MG63 (cell line): Measurements from ENCODE around the gene UBE2R2. TPM values are rescaled to one million over a fixed set of nuclear protein-coding genes. Genes with fewer than 3 reads are reported as not detected.
"Not testable (repeated sequence)": the region's sequence is repeated elsewhere in the genome, so short reads cannot be mapped to it uniquely, and the experiment has no call there.

Experiments used
- DNase-seq: peaks from one replicate; pipeline ENCODE4 v3.0.0-alpha.2; 2020
- H3K27me3 ChIP-seq: fragments of 250-450 bp; sonication (Bioruptor Pico); 2 replicates; pipeline ENCODE4 v1.5.1; 2020; ENCODE audit warnings: mild to moderate bottlenecking, moderate library complexity
- H3K36me3 ChIP-seq: fragments of 250-450 bp; sonication (Bioruptor Pico); 2 replicates; pipeline ENCODE4 v1.5.1; 2020; ENCODE audit warnings: mild to moderate bottlenecking, moderate library complexity
- H3K4me3 ChIP-seq: fragments of 250-450 bp; sonication (Bioruptor Pico); 2 replicates; pipeline ENCODE4 v1.5.1; 2020; ENCODE audit warnings: mild to moderate bottlenecking, moderate library complexity
- H3K9me3 ChIP-seq: fragments of 250-450 bp; sonication (Bioruptor Pico); 2 replicates; pipeline ENCODE4 v1.5.1; 2020; ENCODE audit warnings: mild to moderate bottlenecking, moderate library complexity
- total RNA-seq: library from RNA; depleted of rRNA; stranded (reverse); fragments of >200 nt; shearing (Covaris generic); gene quantifications from 2 replicates; pipeline ENCODE4 v1.2.3, GENCODE V29; 2014; ENCODE audit warnings: low replicate concordance

The UBE2R2 gene
- total RNA-seq, 1 experiment from 2014 or later: 15.1 TPM

- DNase-seq: no peak
- Histone ChIP-seq H3K9me3 (no peaks in the 10 kb centered on the region), H3K36me3 (no peaks in the 10 kb centered on the region), H3K27me3 (no peaks in the 10 kb centered on the region), H3K4me3 (no peak within 1 kb of the TSS)
Measured at GRCh38 chr9:33795281-33795680, 21.7 kb upstream of the UBE2R2 start, which contains the start of gene PRSS3. TSS of gene PRSS3 (plus strand) at chr9:33795561. CDS start at chr9:33795574, 13 bp downstream.

DNA sequence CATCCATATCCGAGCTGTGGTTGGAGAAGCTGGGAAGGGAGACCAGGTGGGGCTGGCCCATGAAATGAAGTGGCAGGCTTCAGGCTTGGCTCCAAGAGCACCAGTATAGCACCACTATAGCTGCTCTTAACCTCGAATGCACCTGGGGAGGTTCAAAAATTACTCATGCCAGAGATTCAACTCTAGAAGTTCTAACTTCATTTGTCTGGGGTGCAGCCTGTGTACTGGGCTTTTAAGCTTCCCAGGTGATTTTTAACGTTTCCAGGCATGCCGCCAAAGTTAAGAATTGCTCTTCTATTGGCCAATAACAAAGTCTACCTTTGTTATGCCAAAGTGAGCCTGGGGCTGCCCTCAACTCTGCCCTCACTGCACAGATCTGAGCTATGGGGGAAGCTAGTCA is 21.1 kb upstream of the UBE2R2 start:
- no peak overlapping the region for H3K4me3 ChIP-seq

DNA sequence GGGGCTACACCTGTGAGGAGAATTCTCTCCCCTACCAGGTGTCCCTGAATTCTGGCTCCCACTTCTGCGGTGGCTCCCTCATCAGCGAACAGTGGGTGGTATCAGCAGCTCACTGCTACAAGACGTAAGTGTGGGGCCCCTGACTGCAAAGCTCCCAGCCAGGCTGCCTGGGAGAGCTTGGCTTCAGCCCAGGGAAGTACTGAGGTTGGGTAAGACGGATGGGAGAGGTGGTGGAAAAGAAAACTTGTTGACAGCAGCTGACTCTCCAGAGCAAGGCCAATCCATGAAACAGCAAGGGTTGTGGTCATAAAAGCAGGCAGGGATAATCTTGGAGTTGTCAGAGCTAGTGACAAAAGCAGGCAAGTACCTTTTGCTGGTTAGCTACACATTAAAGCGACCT is 20.3 kb upstream of the UBE2R2 start:
- not testable (repeated sequence) for H3K36me3 ChIP-seq, DNase-seq, H3K9me3 ChIP-seq, H3K4me3 ChIP-seq, H3K27me3 ChIP-seq

More for the DNA sequence above, 21.1 kb upstream of the UBE2R2 start:
- no peaks in the 10 kb centered on the region for H3K27me3 ChIP-seq
- no peak for DNase-seq
- H3K9me3 ChIP-seq: no peaks in the 10 kb centered on the region
- no peaks in the 10 kb centered on the region for H3K36me3 ChIP-seq

DNA sequence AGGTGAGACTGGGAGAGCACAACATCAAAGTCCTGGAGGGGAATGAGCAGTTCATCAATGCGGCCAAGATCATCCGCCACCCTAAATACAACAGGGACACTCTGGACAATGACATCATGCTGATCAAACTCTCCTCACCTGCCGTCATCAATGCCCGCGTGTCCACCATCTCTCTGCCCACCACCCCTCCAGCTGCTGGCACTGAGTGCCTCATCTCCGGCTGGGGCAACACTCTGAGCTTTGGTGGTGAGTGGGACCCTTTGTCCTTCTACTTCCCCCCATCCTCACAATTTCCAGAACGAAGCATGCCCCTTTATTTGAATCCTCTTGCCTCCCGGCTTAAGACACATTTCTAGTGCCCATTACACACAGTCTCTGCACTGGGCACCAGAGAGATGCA is 19.1 kb upstream of the UBE2R2 start:
- no peaks in the 10 kb centered on the region for H3K36me3 ChIP-seq
- H3K9me3 ChIP-seq: no peaks in the 10 kb centered on the region
- DNase-seq: no peak
- no peaks in the 10 kb centered on the region for H3K27me3 ChIP-seq
- H3K4me3 ChIP-seq: no peak overlapping the region

GRCh38 chr9:33798545-33798944 is 18.4 kb upstream of the UBE2R2 start:
- Histone ChIP-seq H3K36me3 (no peaks in the 10 kb centered on the region), H3K27me3 (no peaks in the 10 kb centered on the region), H3K4me3 (no peak overlapping the region), H3K9me3 (no peaks in the 10 kb centered on the region)
- DNase-seq: no peak

DNA sequence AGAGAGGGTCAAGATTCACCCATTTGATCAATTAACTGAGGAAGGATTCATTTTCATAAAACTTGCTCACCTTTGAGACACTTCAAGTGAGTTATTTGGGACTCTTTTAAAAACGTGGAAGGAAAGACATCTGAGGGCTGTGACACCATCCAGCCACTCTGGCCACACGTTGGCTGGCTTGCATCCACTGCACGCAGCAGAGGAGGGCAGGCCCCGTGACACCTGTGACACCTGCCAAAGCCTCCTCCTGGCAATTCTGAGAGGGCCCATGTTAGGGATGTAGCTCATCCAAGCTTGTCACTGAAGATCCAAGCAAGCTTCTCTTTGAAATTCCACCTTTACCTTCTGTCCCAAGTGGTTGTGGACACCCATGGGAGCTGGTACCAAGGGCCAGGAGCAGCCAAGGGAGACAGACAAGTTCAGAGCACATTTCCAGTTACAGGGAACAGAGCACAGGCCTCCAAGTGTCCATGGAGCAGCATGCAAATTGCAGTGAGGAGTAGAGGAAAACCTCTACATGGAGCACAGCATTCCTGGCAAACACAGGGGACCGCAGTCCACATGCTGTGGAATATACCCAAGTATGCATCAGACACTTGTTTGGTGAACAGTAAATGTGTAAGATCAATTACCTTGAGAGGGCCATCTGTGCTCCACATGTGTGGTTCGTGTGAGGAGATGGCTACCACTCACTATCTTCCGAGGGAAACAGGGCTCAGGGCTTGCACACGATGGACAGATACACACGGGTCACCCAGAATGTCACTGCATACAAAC is 16.8 kb upstream of the UBE2R2 start:
- no peak overlapping the region for H3K4me3 ChIP-seq
- H3K9me3 ChIP-seq: no peaks in the 10 kb centered on the region
- H3K36me3 ChIP-seq: no peaks in the 10 kb centered on the region
- H3K27me3 ChIP-seq: no peaks in the 10 kb centered on the region
- no peak for DNase-seq

GRCh38 chr9:33800886-33801285 is 16.1 kb upstream of the UBE2R2 start:
- Histone ChIP-seq H3K27me3 (no peaks in the 10 kb centered on the region), H3K9me3 (no peaks in the 10 kb centered on the region), H3K36me3 (no peaks in the 10 kb centered on the region), H3K4me3 (no peak overlapping the region)
- peak; percentile 28 for DNase-seq

GRCh38 chr9:33801943-33802500 is 14.9 kb upstream of the UBE2R2 start:
- H3K27me3 ChIP-seq, H3K36me3 ChIP-seq, H3K9me3 ChIP-seq, DNase-seq, H3K4me3 ChIP-seq: not testable (repeated sequence)

DNA sequence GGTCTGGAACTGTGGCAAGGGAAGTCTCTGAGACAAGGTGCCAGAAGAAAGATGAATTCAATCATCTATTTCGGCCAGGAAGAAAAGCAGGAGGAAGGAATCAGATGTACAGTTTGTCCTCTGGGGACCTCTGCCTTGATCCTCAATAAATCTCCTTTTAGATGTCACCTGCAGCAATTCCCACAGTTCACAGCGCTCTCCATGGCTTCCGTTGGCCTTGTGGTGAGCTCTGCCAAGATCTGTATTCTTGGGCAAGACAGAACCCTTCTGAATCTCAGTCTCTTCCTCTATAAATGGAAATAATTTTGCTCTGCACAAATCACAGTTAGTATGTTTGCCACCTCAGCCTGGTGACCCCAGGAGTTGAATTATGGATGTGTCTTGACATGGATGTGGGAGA is 12.8 kb upstream of the UBE2R2 start:
- H3K9me3 ChIP-seq, DNase-seq, H3K36me3 ChIP-seq, H3K4me3 ChIP-seq, H3K27me3 ChIP-seq: not testable (repeated sequence)

DNA sequence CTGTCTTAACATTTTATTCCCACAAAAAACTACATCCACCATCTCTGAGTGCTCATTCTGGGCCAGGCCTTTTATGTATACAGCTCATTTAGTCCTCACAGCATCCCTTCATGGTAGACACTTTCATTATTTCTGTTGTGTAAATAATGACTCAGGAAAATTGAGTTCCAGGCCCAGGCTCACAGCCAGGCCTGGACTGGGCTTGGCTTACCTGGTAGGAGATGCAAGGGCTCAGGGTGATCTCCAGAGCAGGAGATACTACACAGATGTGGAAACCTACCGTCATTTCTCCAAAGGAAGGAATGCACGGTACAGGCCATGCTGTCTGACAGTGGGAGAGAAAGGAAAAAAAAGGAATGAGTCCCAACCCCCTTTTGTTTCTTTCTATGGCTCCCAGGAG is 9.8 kb upstream of the UBE2R2 start:
- DNase-seq: peak; percentile 28
- not testable (repeated sequence) for H3K27me3 ChIP-seq, H3K4me3 ChIP-seq, H3K36me3 ChIP-seq, H3K9me3 ChIP-seq

- H3K36me3 ChIP-seq, H3K9me3 ChIP-seq, DNase-seq, H3K4me3 ChIP-seq, H3K27me3 ChIP-seq: not testable (repeated sequence)
Measured at GRCh38 chr9:33808979-33809322, 8.0 kb upstream of the UBE2R2 start.

DNA sequence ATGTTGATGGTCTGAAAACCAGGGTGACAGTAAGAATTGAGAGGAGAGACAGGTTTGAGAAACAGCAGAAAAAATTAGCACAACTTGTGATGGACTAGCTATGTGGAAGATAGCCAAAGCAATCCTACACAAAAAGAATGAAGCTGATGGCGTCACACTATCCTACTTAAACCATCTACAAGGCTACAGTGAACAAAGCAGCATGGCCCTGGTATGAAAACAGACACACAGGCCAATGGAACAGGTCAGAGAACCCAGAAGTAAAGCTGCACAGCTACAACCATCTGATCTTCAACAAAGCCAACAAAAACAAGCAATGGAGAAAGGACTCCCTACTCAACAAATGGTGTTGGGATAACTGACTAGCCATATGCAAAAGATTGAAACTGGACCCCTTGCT is 7.5 kb upstream of the UBE2R2 start:
- H3K27me3 ChIP-seq: no peaks in the 10 kb centered on the region
- no peaks in the 10 kb centered on the region for H3K9me3 ChIP-seq
- H3K4me3 ChIP-seq: no peak overlapping the region
- no peaks in the 10 kb centered on the region for H3K36me3 ChIP-seq
- no peak for DNase-seq

GRCh38 chr9:33813712-33814641 is 3.0 kb upstream of the UBE2R2 start:
- H3K9me3 ChIP-seq: no peaks in the 10 kb centered on the region
- H3K36me3 ChIP-seq: no peaks in the 10 kb centered on the region
- peak; percentile 29 for DNase-seq
- no peak overlapping the region for H3K4me3 ChIP-seq
- H3K27me3 ChIP-seq: no peaks in the 10 kb centered on the region

- Histone ChIP-seq H3K27me3 (no peaks in the 10 kb centered on the region), H3K36me3 (no peaks in the 10 kb centered on the region), H3K9me3 (no peaks in the 10 kb centered on the region), H3K4me3 (no peak overlapping the region)
- DNase-seq: no peak
Measured at GRCh38 chr9:33815781-33816180, 1.2 kb upstream of the UBE2R2 start.

- DNase-seq: peak; percentile 60
- no peaks in the 10 kb centered on the region for H3K36me3 ChIP-seq
- H3K4me3 ChIP-seq: peak overlapping the region; percentile 75
- no peaks in the 10 kb centered on the region for H3K9me3 ChIP-seq
- H3K27me3 ChIP-seq: no peaks in the 10 kb centered on the region
Measured at GRCh38 chr9:33817327-33818166, 587 bp downstream of the UBE2R2 start.

GRCh38 chr9:33818167-33818846 is 1.3 kb downstream of the UBE2R2 start:
- Histone ChIP-seq H3K36me3 (no peaks in the 10 kb centered on the region; the same call in 1 of the 2 replicates), H3K4me3 (peak overlapping the region; percentile 75), H3K9me3 (no peaks in the 10 kb centered on the region), H3K27me3 (no peaks in the 10 kb centered on the region)
- DNase-seq: no peak
